Measurements from ENCODE around the gene ZNF516.

ZNF516 gene

GRCh38 chr18:76396792-76397191 lies 98.2 kb downstream of the ZNF516 start:
- DNase-seq = no peak

- DNase-seq = no peak
Measured at GRCh38 chr18:76395609-76396008, 99.4 kb downstream of the ZNF516 start.

DNA sequence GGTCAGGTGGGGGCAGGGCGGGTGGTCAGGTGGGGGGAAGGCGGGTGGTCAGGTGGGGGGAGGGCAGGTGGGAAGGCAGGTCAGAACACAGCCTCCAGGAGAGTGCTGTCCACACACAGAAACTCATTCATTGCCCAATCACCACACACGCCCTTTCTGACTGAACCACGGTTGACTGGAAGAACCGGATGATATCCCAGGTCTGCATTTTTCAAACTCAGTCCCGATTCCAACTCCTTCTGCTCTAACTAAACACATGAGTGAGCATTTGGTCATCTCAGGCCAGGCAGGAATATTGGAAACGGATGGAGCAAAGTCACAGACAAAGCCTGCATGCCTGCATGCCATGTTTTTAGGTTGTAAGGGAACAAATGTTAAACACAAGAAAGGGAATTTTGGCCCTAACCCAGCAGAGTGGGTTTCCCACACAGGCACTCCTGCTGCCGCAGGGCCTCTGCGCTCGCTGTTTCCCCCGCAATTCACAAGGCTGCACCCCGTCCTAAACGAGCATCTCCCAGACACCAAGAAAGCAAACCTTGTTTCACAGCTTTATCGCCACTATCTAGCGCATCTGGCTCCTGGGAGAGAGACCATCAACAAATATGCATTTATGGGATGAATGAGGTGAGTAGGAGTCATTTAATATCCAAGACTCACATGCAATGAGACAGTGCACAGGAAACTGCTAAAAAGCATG lies 100.1 kb downstream of the ZNF516 start:
- no peak for DNase-seq

- no peak for DNase-seq
Measured at GRCh38 chr18:76392349-76392748, 102.7 kb downstream of the ZNF516 start.

DNA sequence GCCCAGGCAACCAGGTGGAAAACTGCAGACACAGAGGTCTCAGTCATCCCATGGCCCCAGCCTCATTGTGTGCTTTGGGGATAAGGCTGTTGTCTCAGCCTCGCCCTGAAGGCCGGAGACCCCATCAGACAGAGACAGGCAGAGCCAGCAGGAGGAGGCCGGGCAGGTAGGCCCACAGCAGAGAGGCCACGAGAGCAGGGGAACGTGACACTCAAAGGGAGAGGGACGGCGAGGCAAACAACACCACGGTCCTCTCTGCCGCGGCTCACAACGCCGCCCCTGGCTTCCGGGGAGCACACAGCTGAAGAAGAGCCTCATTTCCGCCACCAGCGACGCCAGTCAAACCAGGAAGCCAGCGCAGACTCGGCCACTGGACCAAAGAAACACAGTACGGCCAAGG lies 103.3 kb downstream of the ZNF516 start:
- no peak for DNase-seq

DNA sequence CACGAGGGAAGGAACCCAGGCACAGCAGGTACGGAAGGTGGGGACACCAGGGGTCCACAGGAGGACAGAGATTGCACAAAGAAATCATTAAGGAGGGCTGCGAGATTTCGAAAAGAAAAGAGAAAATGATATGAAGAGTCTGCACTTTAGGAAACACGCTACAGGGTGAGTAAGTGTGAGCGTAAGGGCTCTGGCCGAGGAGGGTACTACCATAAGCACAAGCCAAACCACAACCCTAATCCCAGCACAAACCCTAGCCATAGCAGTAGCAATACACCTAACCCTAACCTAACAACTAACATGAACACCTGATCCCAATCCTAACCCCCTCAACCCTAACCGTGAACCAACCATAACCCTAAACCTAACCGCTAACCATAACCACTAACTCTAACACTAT lies 104.0 kb downstream of the ZNF516 start:
- no peak for DNase-seq

- DNase-seq = no peak
Measured at GRCh38 chr18:76390452-76391035, 104.5 kb downstream of the ZNF516 start.

DNA sequence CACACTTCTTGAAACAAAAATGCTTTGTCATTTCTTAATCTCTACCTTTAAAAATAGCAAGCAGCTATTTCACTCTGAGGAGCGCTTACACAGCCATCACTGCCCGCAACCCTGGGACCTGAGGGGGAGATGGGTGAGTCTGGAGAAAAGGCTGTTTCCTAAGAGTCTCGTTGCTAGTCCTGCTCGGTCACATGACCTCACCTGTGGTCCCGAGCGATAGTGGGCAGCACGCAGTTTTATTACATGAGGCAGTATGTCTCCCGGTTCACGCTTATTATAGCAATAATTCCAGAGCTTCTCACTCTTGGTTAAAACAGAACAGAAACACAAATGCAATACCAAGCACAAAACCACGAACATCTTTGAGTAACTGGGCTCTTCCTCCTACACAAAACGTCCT lies 105.3 kb downstream of the ZNF516 start:
- DNase-seq = no peak

GRCh38 chr18:76388891-76389423 lies 106.1 kb downstream of the ZNF516 start:
- no peak for DNase-seq

DNA sequence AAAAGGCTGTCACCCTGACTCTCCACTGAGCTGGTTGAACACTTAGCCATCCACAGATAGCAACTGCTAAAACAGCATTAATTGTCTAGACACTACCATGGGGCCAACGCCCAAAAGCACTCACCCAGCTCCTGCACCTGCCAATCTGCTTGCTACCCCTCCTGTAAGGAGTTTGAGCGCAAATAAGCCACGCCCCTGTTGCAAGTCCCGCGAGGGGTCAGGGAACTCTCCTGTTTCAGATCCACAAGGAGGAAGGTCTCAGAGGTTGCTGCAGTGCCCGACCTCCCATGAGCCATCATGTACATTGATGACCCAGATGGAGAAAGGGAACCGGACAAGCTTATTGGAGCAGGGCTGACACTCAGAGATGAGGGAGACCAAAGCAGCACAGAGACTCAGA lies 106.8 kb downstream of the ZNF516 start:
- no peak for DNase-seq

GRCh38 chr18:76387608-76388007 lies 107.4 kb downstream of the ZNF516 start:
- DNase-seq = no peak

GRCh38 chr18:76386886-76387285 lies 108.2 kb downstream of the ZNF516 start:
- DNase-seq = no peak

GRCh38 chr18:76386071-76386470 lies 109.0 kb downstream of the ZNF516 start:
- no peak for DNase-seq

GRCh38 chr18:76385681-76385975 lies 109.4 kb downstream of the ZNF516 start:
- no peak for DNase-seq

DNA sequence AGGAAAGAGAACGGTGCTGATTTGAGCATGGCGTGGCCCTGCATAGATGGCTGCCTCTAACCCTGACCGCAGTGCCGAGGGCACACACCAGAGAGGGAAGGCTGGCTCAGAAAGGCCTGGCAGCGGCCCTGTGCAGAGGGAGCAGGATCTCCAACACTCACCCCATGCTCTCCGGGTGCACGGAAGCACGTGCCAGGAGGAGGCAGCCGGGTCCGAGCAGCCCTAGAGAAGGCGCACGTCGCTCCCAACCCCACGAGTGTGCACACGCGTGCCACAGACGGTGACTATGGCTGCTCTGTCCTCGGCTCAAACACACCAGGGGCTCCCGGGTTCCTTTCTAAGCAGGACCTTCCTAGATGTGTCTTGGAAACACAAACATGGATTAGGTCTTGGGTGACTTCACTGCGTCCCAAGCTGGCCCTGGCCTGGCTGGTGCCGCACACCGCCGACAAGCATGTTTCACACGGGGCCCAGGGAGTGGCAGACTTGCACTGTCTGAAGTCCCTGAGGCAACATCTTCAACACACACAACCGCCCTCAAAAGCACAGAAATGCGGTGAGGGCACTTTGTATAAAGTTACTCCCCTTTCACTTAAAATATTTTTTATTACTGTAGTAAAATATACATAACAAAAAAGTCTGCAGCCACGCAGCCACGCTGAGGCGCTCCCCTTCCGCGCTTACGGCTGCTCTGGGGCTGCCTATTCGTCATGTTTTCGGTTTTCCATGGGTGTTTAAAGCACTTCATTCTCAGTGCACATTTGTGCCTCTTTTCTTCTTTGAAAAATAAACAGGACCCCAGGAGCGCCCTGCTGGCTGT lies 110.0 kb downstream of the ZNF516 start:
- DNase-seq = no peak

- DNase-seq = no peak
Measured at GRCh38 chr18:76384114-76384790, 110.8 kb downstream of the ZNF516 start.

GRCh38 chr18:76383636-76384035 lies 111.4 kb downstream of the ZNF516 start:
- no peak for DNase-seq

- no peak for DNase-seq
Measured at GRCh38 chr18:76382275-76382674, 112.8 kb downstream of the ZNF516 start.

GRCh38 chr18:76380791-76381405 lies 114.1 kb downstream of the ZNF516 start:
- DNase-seq = no peak

DNA sequence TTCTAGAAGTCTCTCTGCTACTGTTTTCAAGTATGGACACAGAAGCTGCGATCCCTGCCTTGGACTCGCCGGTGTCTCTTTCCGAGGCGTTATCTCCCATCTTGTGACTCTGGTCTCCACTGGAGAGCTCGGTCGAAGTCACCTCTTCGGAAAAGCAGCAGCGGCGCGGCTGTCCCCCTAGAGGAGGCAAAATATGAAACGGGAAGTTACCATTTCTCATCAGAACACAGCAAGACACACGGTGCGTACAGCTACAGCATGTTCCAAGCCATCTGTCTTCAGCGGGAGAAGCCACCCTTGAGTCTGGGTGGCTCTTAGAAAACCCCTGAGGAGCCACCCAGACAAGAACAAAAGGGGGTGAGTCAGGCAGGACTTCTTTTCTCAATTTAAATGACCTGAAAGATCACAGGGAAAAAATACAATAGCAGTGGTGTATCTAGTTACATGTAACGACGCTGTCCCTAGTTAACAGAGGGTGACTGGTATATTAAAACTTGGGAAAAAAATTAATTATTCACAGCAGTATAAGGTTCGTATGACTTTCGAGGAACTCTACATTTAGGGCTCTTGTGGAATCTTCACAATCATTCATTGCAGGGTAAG lies 114.8 kb downstream of the ZNF516 start:
- DNase-seq = no peak

- no peak for DNase-seq
Measured at GRCh38 chr18:76379226-76380126, 115.6 kb downstream of the ZNF516 start.
